Astrocyte (in vitro differentiated cells and primary cell): Measurements from ENCODE around the gene IDI2. TPM values are rescaled to one million over a fixed set of nuclear protein-coding genes. Genes with fewer than 3 reads are reported as not detected.

ENCODE experiments used
- DNase-seq: peaks from one replicate; pipeline ENCODE4 v3.0.0-alpha.2; 2010; ENCODE audit warnings: low read depth
- FAIRE-seq: peaks from 2 replicates; lab custom pipeline; 2011; peaks lifted over from hg19 to GRCh38; lab: Jason Lieb, UNC
- H2AFZ ChIP-seq: 2 replicates; pipeline ENCODE4 v1.6.0; 2012; ENCODE audit warnings: low read depth, low read length, inconsistent platforms
- H3K27ac ChIP-seq: 2 replicates; pipeline ENCODE4 v1.5.1; 2011; ENCODE audit warnings: low read depth, low read length, inconsistent platforms
- H3K27me3 ChIP-seq: 2 replicates; pipeline ENCODE4 v1.6.0; 2011; ENCODE audit warnings: low read length, inconsistent platforms; ENCODE audit not compliant: insufficient read depth
- H3K36me3 ChIP-seq: 2 replicates; pipeline ENCODE4 v1.5.1; 2011; ENCODE audit warnings: low read length, inconsistent platforms; ENCODE audit not compliant: insufficient read depth
- H3K4me1 ChIP-seq: 2 replicates; pipeline ENCODE4 v1.5.1; 2011; ENCODE audit warnings: low read length, inconsistent platforms; ENCODE audit not compliant: insufficient read depth
- H3K4me2 ChIP-seq: 2 replicates; pipeline ENCODE4 v1.6.0; 2012; ENCODE audit warnings: low read length, inconsistent platforms
- H3K4me3 ChIP-seq: 2 replicates; pipeline ENCODE4 v1.5.1; 2011; ENCODE audit warnings: low read depth, mild to moderate bottlenecking, low read length, inconsistent platforms; ENCODE audit not compliant: insufficient read depth
- H3K79me2 ChIP-seq: 2 replicates; pipeline ENCODE4 v1.6.0; 2012; ENCODE audit warnings: mild to moderate bottlenecking, low read length, inconsistent platforms; ENCODE audit not compliant: insufficient read depth
- H3K9ac ChIP-seq: 2 replicates; pipeline ENCODE4 v1.6.0; 2012; ENCODE audit warnings: mild to moderate bottlenecking, low read length, inconsistent platforms
- H3K9me3 ChIP-seq: 2 replicates; pipeline ENCODE4 v1.5.1; 2012; ENCODE audit warnings: low read depth, mild to moderate bottlenecking, low read length, inconsistent platforms; ENCODE audit not compliant: insufficient read depth
- H4K20me1 ChIP-seq: 2 replicates; pipeline ENCODE4 v1.6.0; 2012; ENCODE audit warnings: low read length, inconsistent platforms; ENCODE audit not compliant: insufficient read depth
- H3K27ac Mint-ChIP-seq: one replicate; pipeline ENCODE4 v1.8.0; 2021; ENCODE audit warnings: mild to moderate bottlenecking, mixed read lengths; ENCODE audit not compliant: unreplicated experiment
- H3K27me3 Mint-ChIP-seq: one replicate; pipeline ENCODE4 v1.8.0; 2021; ENCODE audit warnings: low read depth, mixed read lengths; ENCODE audit not compliant: unreplicated experiment
- H3K36me3 Mint-ChIP-seq: one replicate; pipeline ENCODE4 v1.8.0; 2021; ENCODE audit warnings: low read depth, mixed read lengths; ENCODE audit not compliant: unreplicated experiment
- H3K4me1 Mint-ChIP-seq: one replicate; pipeline ENCODE4 v1.8.0; 2021; ENCODE audit warnings: low read depth, mixed read lengths; ENCODE audit not compliant: unreplicated experiment
- H3K4me3 Mint-ChIP-seq: one replicate; pipeline ENCODE4 v1.8.0; 2021; ENCODE audit warnings: mild to moderate bottlenecking, moderate library complexity, mixed read lengths; ENCODE audit not compliant: unreplicated experiment
- H3K9me3 Mint-ChIP-seq: one replicate; pipeline ENCODE4 v1.8.0; 2021; ENCODE audit warnings: mild to moderate bottlenecking, mixed read lengths; ENCODE audit not compliant: unreplicated experiment
- CTCF ChIP-seq: IDR thresholded peaks from 2 replicates; pipeline ENCODE4 v1.5.1; 2011; ENCODE audit warnings: low read depth, mild to moderate bottlenecking, inconsistent platforms, low read length, moderate library complexity; ENCODE audit not compliant: insufficient read depth
- EZH2 ChIP-seq: IDR thresholded peaks from 2 replicates; pipeline ENCODE4 v1.6.1; 2012; ENCODE audit warnings: mild to moderate bottlenecking, low read length, inconsistent platforms; ENCODE audit not compliant: insufficient read depth
- total RNA-seq: library from RNA; stranded (reverse); gene quantifications from 2 replicates; pipeline ENCODE4 v1.2.1, GENCODE V29; 2021

IDI2 gene
- total RNA-seq, 1 donor from 2014 or later = not detected

DNA sequence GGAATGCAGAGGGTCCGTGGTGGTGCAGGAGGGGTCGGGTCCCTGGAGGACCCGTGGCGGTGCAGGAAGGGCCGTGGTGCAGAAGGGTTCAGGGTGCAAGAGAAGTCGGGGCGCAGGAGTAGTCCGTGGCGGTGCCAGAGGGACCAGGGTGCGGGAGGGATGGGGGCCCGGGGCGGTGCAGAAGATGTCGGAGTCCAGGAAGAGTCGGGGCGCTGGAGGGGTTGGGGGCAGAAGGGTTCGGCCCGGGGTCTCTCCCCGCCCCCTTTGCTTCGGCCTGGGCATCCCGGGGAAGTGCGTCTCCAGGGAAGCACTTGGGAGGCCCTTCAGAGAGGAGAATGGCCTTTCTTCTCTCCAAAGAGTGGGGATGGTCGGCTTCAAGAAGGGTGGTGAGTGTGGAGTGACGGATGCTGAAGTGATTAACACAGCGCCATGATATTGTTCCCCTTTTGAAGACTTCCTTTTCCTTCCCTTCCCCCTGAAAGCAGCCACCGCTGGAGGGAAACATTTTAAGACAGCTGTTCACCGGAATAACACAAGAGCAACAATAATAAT, 31.5 kb upstream of the IDI2 start:
- peak overlapping the region; percentile 93 for H3K4me2 ChIP-seq
- H3K27me3 Mint-ChIP-seq = no peaks in the 10 kb centered on the region
- H3K79me2 ChIP-seq = peaks cover 91% of the 10 kb centered on the region
- peak overlapping the region; percentile 88 for H3K4me3 Mint-ChIP-seq
- H3K9me3 ChIP-seq = no peaks in the 10 kb centered on the region
- H3K4me1 ChIP-seq = peaks cover 26% of the 10 kb centered on the region
- H3K27ac Mint-ChIP-seq = peak overlapping the region; percentile 72
- peaks cover 5% of the 10 kb centered on the region for H3K36me3 Mint-ChIP-seq
- no peaks in the 10 kb centered on the region for H3K9me3 Mint-ChIP-seq
- no peaks in the 10 kb centered on the region for H3K27me3 ChIP-seq
- peaks cover 44% of the 10 kb centered on the region for H4K20me1 ChIP-seq
- H3K36me3 ChIP-seq = peaks cover 9% of the 10 kb centered on the region
- H2AFZ ChIP-seq = peak overlapping the region; percentile 54
- peak overlapping the region; percentile 97 for H3K9ac ChIP-seq
- H3K4me3 ChIP-seq = peak overlapping the region; percentile 78
- TF ChIP-seq EZH2 (no peak), CTCF (no peak)
- FAIRE-seq (no peak), DNase-seq (no peak)
- peak overlapping the region; percentile 98 for H3K27ac ChIP-seq
- H3K4me1 Mint-ChIP-seq = peaks cover 23% of the 10 kb centered on the region

- DNase-seq (peak; percentile 87), FAIRE-seq (peak; percentile 5)
- H3K27ac Mint-ChIP-seq = peak within 1 kb of the TSS; percentile 95
- peaks cover 19% of the 10 kb centered on the region for H3K4me1 Mint-ChIP-seq
- Histone ChIP-seq H3K9me3 (no peaks in the 10 kb centered on the region), H4K20me1 (peaks cover 43% of the 10 kb centered on the region), H3K9ac (peak within 1 kb of the TSS; percentile 97), H2AFZ (peak within 1 kb of the TSS; percentile 70), H3K4me2 (peak within 1 kb of the TSS; percentile 93), H3K79me2 (peaks cover 95% of the 10 kb centered on the region), H3K36me3 (peaks cover 9% of the 10 kb centered on the region), H3K4me3 (peak within 1 kb of the TSS; percentile 78), H3K27ac (peak within 1 kb of the TSS; percentile 98), H3K4me1 (peaks cover 20% of the 10 kb centered on the region), H3K27me3 (no peaks in the 10 kb centered on the region)
- H3K4me3 Mint-ChIP-seq = peak within 1 kb of the TSS; percentile 97
- TF ChIP-seq EZH2 = no peak
- no peak for TF ChIP-seq CTCF
- no peaks in the 10 kb centered on the region for H3K9me3 Mint-ChIP-seq
- H3K27me3 Mint-ChIP-seq = no peaks in the 10 kb centered on the region
- peaks cover 6% of the 10 kb centered on the region for H3K36me3 Mint-ChIP-seq
These were observed 30.9 kb upstream of the IDI2 start, which contains the start of gene WDR37 for GRCh38 chr10:1056326-1057105. Gene WDR37, plus strand, starts transcription at chr10:1056385. Its CDS starts 15,771 bp downstream, at chr10:1072156.
